K562 (cell line): ENCODE data around the gene KLRB1. TPM values are rescaled to one million over a fixed set of nuclear protein-coding genes. Genes with fewer than 3 reads are reported as not detected.

Source experiments
- CREM ChIP-seq: IDR thresholded peaks from 2 replicates; pipeline ENCODE4 v1.6.1; 2014; ENCODE audit warnings: antibody characterized with exemption, low read depth
- HDAC8 ChIP-seq: fragments of 450-650 bp; IDR thresholded peaks from 2 replicates; pipeline ENCODE4 v1.6.1; 2016; ENCODE audit warnings: mild to moderate bottlenecking, missing genetic modification characterization, moderate library complexity, missing compliant biosample characterization
- KDM4B ChIP-seq, 2 experiments: fragments of 450-650 bp in 1 of 2; sonication (generic) in 1 of 2; IDR thresholded peaks; 2 replicates each; pipeline ENCODE4 v1.6.1; 2016 to 2017; ENCODE audit warnings: borderline replicate concordance in 2 of 2, antibody characterized with exemption in 1 of 2, low read depth in 1 of 2, mild to moderate bottlenecking in 1 of 2
- KLF10 ChIP-seq: fragments of 250-450 bp; sonication (Bioruptor Pico); IDR thresholded peaks from 2 replicates; pipeline ENCODE4 v1.6.1; 2021; ENCODE audit warnings: matching md5 sums
- LEF1 ChIP-seq: fragments of 450-650 bp; IDR thresholded peaks from 2 replicates; pipeline ENCODE4 v1.6.1; 2016; ENCODE audit warnings: mild to moderate bottlenecking
- MAFK ChIP-seq: IDR thresholded peaks from 2 replicates; pipeline ENCODE4 v1.6.1; 2011; ENCODE audit warnings: low read length, improper control_type of control experiment
- MEIS2 ChIP-seq: fragments of 450-650 bp; IDR thresholded peaks from 2 replicates; pipeline ENCODE4 v1.6.1; 2014; ENCODE audit warnings: mild to moderate bottlenecking; ENCODE audit not compliant: partially characterized antibody
- NCOA6 ChIP-seq: fragments of 450-650 bp; IDR thresholded peaks from 2 replicates; pipeline ENCODE4 v1.6.1; 2017; ENCODE audit warnings: mild to moderate bottlenecking
- RFX7 ChIP-seq: fragments of 250-450 bp; sonication (Bioruptor Pico); IDR thresholded peaks from 2 replicates; pipeline ENCODE4 v1.5.1; 2021; ENCODE audit warnings: mild to moderate bottlenecking
- SRSF9 ChIP-seq: fragments of 200-400 bp; formaldehyde crosslinking; IDR thresholded peaks from 2 replicates; pipeline ENCODE4 v1.6.1; 2017; ENCODE audit warnings: low read depth, low read length, borderline replicate concordance
- TCF3 ChIP-seq: sonication (generic); formaldehyde crosslinking; IDR thresholded peaks from 2 replicates; pipeline ENCODE4 v1.4.0; 2020; ENCODE audit warnings: mild to moderate bottlenecking, missing genetic modification reagents
- U2AF2 ChIP-seq: fragments of 200-400 bp; formaldehyde crosslinking; optimal IDR thresholded peaks from 2 replicates; pipeline ENCODE3; 2017; ENCODE audit warnings: low read depth, mild to moderate bottlenecking, low read length
- ZC3H11A ChIP-seq: IDR thresholded peaks from 2 replicates; pipeline ENCODE4 v1.6.1; 2012; ENCODE audit warnings: low read depth, low read length, improper control_type of control experiment
- ZFP1 ChIP-seq: fragments of 450-650 bp; formaldehyde crosslinking; IDR thresholded peaks from 2 replicates; pipeline ENCODE4 v1.4.0; 2020; ENCODE audit warnings: mild to moderate bottlenecking, mixed read lengths
- ZFP91 ChIP-seq: sonication (generic); formaldehyde crosslinking; IDR thresholded peaks from 2 replicates; pipeline ENCODE4 v1.8.0; 2022; ENCODE audit warnings: mild to moderate bottlenecking, missing genetic modification reagents
- ZNF324 ChIP-seq: fragments of 250-450 bp; sonication (Bioruptor Pico); IDR thresholded peaks from 2 replicates; pipeline ENCODE4 v1.4.0; 2020; ENCODE audit warnings: mild to moderate bottlenecking
- ZNF707 ChIP-seq: fragments of 250-450 bp; sonication (Bioruptor Pico); conservative IDR thresholded peaks from 2 replicates; pipeline ENCODE4 v1.8.0; 2022; ENCODE audit warnings: inconsistent platforms, mild to moderate bottlenecking, moderate library complexity
- polyA plus RNA-seq, 8 experiments: library from polyadenylated mRNA; depleted of rRNA in 4 of 8; stranded (reverse) in 5 of 8; unstranded in 3 of 8; fragments of >200 nt; fragmentation: Nextera tagmentation in 2 of 8; fragmentation: Illumina TruSeq in 1 of 8; extraction: Ambion mirVana in 2 of 8; extraction: Trizol in 1 of 8; gene quantifications; 2 replicates each; pipeline versions ENCODE4 v1.2.1 to v1.2.3, GENCODE V29; 2011 to 2014; ENCODE audit warnings: inconsistent platforms in 1 of 8, missing spikeins in 1 of 8
- total RNA-seq, 7 experiments: library from RNA; depleted of rRNA in 6 of 7; stranded (reverse); fragments of >200 nt in 6 of 7; fragmentation: Illumina TruSeq in 2 of 7; extraction: Trizol in 2 of 7; gene quantifications; 2 replicates each; pipeline versions ENCODE4 v1.2.1 to v1.2.3, GENCODE V29; 2011 to 2021; ENCODE audit warnings: low replicate concordance in 1 of 7
- TF ChIP-seq, protein P1 (sequence below), 2 experiments: fragments of 450-650 bp; IDR thresholded peaks; 2 replicates each; pipeline ENCODE4 v1.6.1; 2018; ENCODE audit warnings: mild to moderate bottlenecking in 2 of 2, low read depth in 1 of 2; ENCODE audit not compliant: partially characterized antibody in 2 of 2
- TF ChIP-seq, protein P2 (sequence below): fragments of 450-650 bp; formaldehyde crosslinking; IDR thresholded peaks from 2 replicates; pipeline ENCODE4 v1.4.0; 2020; ENCODE audit warnings: mild to moderate bottlenecking
- TF ChIP-seq, protein P3 (sequence below), 2 experiments: IDR thresholded peaks in 1 of 2; conservative IDR thresholded peaks in 1 of 2; 2 replicates each; pipeline ENCODE4 v1.6.1; 2016; ENCODE audit warnings: low read depth in 2 of 2, mild to moderate bottlenecking in 1 of 2, missing compliant biosample characterization in 1 of 2, missing genetic modification characterization in 1 of 2, moderate library complexity in 1 of 2

KLRB1 gene
- total and polyA plus RNA-seq, 9 of the 15 experiments (the other 6 are each of a cell fraction or from before 2014, with no cell fraction given): not detected

DNA sequence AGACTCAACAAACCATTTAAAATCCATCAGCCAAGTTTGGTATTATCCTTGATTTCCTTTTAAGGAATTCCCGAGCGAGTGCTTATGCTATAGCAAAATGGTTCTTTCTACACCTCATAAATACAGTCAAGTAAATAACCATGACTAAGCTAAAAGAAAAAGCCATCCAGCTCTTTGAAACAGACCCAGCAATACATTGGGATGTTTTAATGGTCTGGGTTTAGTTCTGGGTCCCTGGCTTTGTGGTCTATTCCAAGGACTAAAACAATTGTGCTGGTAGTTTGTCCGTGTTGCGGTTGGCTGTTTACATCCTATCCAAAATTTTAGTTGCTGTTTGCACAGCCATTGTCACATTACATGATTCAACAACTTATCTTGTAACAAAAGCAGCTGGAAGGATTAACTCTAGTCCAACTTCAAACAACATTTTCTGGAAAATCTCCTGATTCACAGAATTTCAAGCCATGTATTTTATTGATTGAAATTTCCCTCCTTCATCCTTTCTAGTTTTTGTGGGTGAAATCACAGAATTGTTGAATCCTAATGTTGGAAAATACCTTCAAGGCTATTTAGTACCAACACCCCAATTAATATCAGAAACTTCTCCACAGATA lies 19.6 kb downstream of the KLRB1 start (continued):
- TF ChIP-seq, protein P1, sequence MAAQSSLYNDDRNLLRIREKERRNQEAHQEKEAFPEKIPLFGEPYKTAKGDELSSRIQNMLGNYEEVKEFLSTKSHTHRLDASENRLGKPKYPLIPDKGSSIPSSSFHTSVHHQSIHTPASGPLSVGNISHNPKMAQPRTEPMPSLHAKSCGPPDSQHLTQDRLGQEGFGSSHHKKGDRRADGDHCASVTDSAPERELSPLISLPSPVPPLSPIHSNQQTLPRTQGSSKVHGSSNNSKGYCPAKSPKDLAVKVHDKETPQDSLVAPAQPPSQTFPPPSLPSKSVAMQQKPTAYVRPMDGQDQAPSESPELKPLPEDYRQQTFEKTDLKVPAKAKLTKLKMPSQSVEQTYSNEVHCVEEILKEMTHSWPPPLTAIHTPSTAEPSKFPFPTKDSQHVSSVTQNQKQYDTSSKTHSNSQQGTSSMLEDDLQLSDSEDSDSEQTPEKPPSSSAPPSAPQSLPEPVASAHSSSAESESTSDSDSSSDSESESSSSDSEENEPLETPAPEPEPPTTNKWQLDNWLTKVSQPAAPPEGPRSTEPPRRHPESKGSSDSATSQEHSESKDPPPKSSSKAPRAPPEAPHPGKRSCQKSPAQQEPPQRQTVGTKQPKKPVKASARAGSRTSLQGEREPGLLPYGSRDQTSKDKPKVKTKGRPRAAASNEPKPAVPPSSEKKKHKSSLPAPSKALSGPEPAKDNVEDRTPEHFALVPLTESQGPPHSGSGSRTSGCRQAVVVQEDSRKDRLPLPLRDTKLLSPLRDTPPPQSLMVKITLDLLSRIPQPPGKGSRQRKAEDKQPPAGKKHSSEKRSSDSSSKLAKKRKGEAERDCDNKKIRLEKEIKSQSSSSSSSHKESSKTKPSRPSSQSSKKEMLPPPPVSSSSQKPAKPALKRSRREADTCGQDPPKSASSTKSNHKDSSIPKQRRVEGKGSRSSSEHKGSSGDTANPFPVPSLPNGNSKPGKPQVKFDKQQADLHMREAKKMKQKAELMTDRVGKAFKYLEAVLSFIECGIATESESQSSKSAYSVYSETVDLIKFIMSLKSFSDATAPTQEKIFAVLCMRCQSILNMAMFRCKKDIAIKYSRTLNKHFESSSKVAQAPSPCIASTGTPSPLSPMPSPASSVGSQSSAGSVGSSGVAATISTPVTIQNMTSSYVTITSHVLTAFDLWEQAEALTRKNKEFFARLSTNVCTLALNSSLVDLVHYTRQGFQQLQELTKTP (IDR thresholded peaks at IDR 0.05; ENCODE audit: low read depth in 1 of 2, partially characterized antibody in 2 of 2): no peak
- TF ChIP-seq TCF3: peak; percentile 36; the same call in 1 of the 2 replicates
- TF ChIP-seq KDM4B (IDR thresholded peaks at IDR 0.05; ENCODE audit: borderline replicate concordance in 2 of 2, low read depth in 1 of 2): no peak
- peak; percentile 52 for TF ChIP-seq MAFK
- peak; percentile 78 for TF ChIP-seq MEIS2
- TF ChIP-seq LEF1: peak; percentile 81
- TF ChIP-seq, protein P2, sequence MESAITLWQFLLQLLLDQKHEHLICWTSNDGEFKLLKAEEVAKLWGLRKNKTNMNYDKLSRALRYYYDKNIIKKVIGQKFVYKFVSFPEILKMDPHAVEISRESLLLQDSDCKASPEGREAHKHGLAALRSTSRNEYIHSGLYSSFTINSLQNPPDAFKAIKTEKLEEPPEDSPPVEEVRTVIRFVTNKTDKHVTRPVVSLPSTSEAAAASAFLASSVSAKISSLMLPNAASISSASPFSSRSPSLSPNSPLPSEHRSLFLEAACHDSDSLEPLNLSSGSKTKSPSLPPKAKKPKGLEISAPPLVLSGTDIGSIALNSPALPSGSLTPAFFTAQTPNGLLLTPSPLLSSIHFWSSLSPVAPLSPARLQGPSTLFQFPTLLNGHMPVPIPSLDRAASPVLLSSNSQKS (CRISPR knock-in tag): no peak
- TF ChIP-seq RFX7 (CRISPR knock-in tag): no peak
- no peak for TF ChIP-seq ZNF324 (CRISPR knock-in tag)
- TF ChIP-seq, protein P3, sequence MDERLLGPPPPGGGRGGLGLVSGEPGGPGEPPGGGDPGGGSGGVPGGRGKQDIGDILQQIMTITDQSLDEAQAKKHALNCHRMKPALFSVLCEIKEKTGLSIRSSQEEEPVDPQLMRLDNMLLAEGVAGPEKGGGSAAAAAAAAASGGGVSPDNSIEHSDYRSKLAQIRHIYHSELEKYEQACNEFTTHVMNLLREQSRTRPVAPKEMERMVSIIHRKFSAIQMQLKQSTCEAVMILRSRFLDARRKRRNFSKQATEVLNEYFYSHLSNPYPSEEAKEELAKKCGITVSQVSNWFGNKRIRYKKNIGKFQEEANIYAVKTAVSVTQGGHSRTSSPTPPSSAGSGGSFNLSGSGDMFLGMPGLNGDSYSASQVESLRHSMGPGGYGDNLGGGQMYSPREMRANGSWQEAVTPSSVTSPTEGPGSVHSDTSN (CRISPR knock-in tag; IDR thresholded peaks at IDR 0.05; ENCODE audit: low read depth): no peak
- TF ChIP-seq, protein P3 (tag; conservative IDR thresholded peaks at IDR 0.05; ENCODE audit: low read depth): peak; percentile 93
- no peak for TF ChIP-seq CREM
- no peak for TF ChIP-seq SRSF9
- TF ChIP-seq HDAC8 (tag): no peak
- no peak for TF ChIP-seq ZFP1 (CRISPR knock-in tag)
- no peak for TF ChIP-seq ZNF707 (CRISPR knock-in tag)
- no peak for TF ChIP-seq ZC3H11A
- no peak for TF ChIP-seq U2AF2
- TF ChIP-seq ZFP91 (CRISPR knock-in tag): no peak
- TF ChIP-seq NCOA6: no peak
- no peak for TF ChIP-seq KLF10
